Activated CD4-positive, alpha-beta T cell treated with anti-CD3 and anti-CD28 coated beads, Interleukin-2, amount 10 ng/mL, durations not matched to agents 24 days and 14 days (primary cell): ENCODE data around the gene TADA2B. TPM values are rescaled to one million over a fixed set of nuclear protein-coding genes. Genes with fewer than 3 reads are reported as not detected.

Experiments
- DNase-seq: peaks from one replicate; pipeline ENCODE4 v3.0.0; 2022
- H3K27ac Mint-ChIP-seq: one replicate; pipeline ENCODE4 v1.8.0; 2022; ENCODE audit warnings: mild to moderate bottlenecking, mixed read lengths
- H3K27me3 Mint-ChIP-seq: one replicate; pipeline ENCODE4 v1.8.0; 2022; ENCODE audit warnings: mixed read lengths
- H3K36me3 Mint-ChIP-seq: one replicate; pipeline ENCODE4 v1.8.0; 2022; ENCODE audit warnings: low read depth, mild to moderate bottlenecking, mixed read lengths
- H3K4me1 Mint-ChIP-seq: one replicate; pipeline ENCODE4 v1.8.0; 2021; ENCODE audit warnings: mixed read lengths
- H3K4me3 Mint-ChIP-seq: one replicate; pipeline ENCODE4 v1.8.0; 2022; ENCODE audit warnings: mild to moderate bottlenecking, moderate library complexity, mixed read lengths
- H3K9me3 Mint-ChIP-seq: one replicate; pipeline ENCODE4 v1.8.0; 2021; ENCODE audit warnings: mixed read lengths
- intact Hi-C: fragments of 100-400 bp; cut with micrococcal nuclease; formaldehyde crosslinking; loops from one replicate; pipeline ENCODE4 v1.15.1; 2023
- total RNA-seq: library from RNA; stranded (reverse); gene quantifications from 2 replicates; pipeline ENCODE4 v1.2.3, GENCODE V29; 2022

The TADA2B gene
- total RNA-seq, 1 donor from 2014 or later: 12.9 TPM

DNA sequence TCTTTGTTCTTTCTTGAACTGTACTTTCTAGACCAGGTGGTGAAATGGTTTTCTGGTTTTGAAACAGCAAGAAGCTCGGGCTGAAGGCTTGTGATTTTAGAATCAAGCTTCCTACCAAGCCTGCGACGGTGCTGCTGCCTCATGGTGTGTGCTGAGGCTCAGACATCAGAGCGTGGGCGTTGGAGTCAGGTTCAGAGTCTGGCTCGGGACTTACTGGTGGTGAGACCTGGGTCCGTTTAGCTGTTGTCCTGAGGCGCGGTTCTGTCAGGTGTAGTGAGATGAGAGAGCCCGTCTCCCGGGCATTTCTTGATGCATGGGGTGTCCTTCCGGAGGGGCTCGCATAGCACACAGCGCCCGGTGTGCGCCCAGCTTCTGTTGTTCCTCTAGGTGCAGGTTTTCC, 19.7 kb upstream of the TADA2B start:
- Mint-ChIP-seq H3K4me1 (peaks cover 7% of the 10 kb centered on the region), H3K36me3 (peaks cover 40% of the 10 kb centered on the region), H3K4me3 (no peak overlapping the region), H3K27ac (no peak overlapping the region), H3K27me3 (no peaks in the 10 kb centered on the region), H3K9me3 (no peaks in the 10 kb centered on the region)
- intact Hi-C loops: no loop called here
- no peak for DNase-seq

- no peak for DNase-seq
- no peaks in the 10 kb centered on the region for H3K9me3 Mint-ChIP-seq
- no peak overlapping the region for H3K4me3 Mint-ChIP-seq
- intact Hi-C loops: no loop called here
- no peaks in the 10 kb centered on the region for H3K27me3 Mint-ChIP-seq
- H3K4me1 Mint-ChIP-seq: peaks cover 7% of the 10 kb centered on the region
- H3K27ac Mint-ChIP-seq: no peak overlapping the region
- H3K36me3 Mint-ChIP-seq: peaks cover 41% of the 10 kb centered on the region
These were observed 19.3 kb upstream of the TADA2B start for GRCh38 chr4:7023901-7024300.

DNA sequence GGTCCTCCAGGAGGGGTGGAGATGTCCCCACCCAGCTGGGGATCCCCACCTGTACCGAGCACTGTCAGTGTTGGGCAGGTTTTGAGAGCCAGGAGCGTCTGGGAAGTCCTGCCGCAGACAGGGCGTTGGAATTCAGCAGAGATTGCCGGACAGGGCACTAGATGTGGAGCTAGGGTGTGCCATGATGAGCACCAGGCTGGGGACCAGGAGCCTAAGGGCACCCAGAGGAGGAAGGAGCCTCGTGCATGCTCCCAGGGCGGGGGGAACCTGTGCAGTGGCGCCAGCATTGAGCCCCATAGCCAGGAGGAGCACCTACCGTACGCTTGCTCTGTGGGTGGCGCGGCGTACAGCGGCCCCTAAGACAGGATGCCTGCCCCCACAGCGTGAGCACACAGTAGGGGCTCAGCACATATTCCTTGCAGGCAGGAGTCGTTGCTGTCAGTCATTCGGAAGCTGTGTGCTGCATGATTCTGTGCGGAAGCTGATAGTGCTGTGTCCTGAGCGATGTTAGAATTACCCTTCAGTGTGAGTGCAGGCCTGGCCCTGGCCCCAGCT, 18.8 kb upstream of the TADA2B start:
- H3K27me3 Mint-ChIP-seq: no peaks in the 10 kb centered on the region
- H3K9me3 Mint-ChIP-seq: no peaks in the 10 kb centered on the region
- H3K4me3 Mint-ChIP-seq: no peak overlapping the region
- intact Hi-C loops: no loop called here
- DNase-seq: no peak
- peaks cover 7% of the 10 kb centered on the region for H3K4me1 Mint-ChIP-seq
- H3K27ac Mint-ChIP-seq: no peak overlapping the region
- peaks cover 45% of the 10 kb centered on the region for H3K36me3 Mint-ChIP-seq

GRCh38 chr4:7025040-7025602, 18.1 kb upstream of the TADA2B start:
- peaks cover 48% of the 10 kb centered on the region for H3K36me3 Mint-ChIP-seq
- intact Hi-C loops: no loop called here
- no peaks in the 10 kb centered on the region for H3K27me3 Mint-ChIP-seq
- no peaks in the 10 kb centered on the region for H3K9me3 Mint-ChIP-seq
- peaks cover 7% of the 10 kb centered on the region for H3K4me1 Mint-ChIP-seq
- no peak for DNase-seq
- no peak overlapping the region for H3K27ac Mint-ChIP-seq
- H3K4me3 Mint-ChIP-seq: no peak overlapping the region

DNA sequence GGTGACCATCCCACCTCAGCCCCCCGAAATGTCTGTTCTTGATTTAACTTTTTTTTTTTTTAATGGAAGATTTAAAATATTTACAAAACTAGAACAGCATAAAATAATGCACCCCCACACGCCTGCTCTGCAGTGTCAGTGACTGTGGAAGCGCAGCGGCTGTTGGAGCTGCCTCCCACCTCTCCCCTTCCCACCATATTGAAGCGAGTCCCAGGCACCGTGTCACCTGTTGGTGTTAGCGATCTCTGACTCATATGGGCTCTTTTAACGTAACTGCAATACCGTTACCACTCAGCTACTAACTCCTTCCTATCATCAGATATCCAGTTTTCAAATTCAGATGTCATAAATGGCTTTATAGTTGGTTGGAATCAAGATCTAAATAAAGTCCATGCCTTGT, 17.1 kb upstream of the TADA2B start:
- Mint-ChIP-seq H3K27me3 (no peaks in the 10 kb centered on the region), H3K36me3 (peaks cover 50% of the 10 kb centered on the region), H3K4me3 (no peak overlapping the region), H3K4me1 (peaks cover 7% of the 10 kb centered on the region), H3K9me3 (no peaks in the 10 kb centered on the region), H3K27ac (peak overlapping the region; percentile 53)
- intact Hi-C loops: no loop called here
- DNase-seq: no peak

DNA sequence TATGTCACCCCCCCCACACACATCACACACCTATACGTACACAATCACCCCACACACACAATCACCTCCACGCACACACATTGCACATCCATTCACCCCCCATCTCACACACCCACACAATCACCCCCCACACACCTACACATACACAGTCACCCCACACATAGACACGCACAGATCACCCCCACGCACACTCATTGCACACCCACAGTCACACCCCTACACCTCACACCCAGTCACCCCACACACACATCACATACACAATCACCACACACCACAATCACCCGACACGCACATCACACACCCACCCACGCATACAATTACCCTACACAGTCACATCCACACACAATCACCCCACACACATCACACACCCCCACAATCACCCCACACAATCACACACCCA, 15.9 kb upstream of the TADA2B start:
- Mint-ChIP-seq H3K4me1 (peaks cover 7% of the 10 kb centered on the region), H3K9me3 (no peaks in the 10 kb centered on the region), H3K27me3 (no peaks in the 10 kb centered on the region), H3K36me3 (peaks cover 51% of the 10 kb centered on the region), H3K4me3 (no peak overlapping the region), H3K27ac (peak overlapping the region; percentile 10)
- intact Hi-C loops: no loop called here
- DNase-seq: no peak

GRCh38 chr4:7027913-7028312, 15.3 kb upstream of the TADA2B start:
- Mint-ChIP-seq H3K4me3 (no peak overlapping the region), H3K9me3 (no peaks in the 10 kb centered on the region), H3K27ac (peak overlapping the region; percentile 17), H3K27me3 (no peaks in the 10 kb centered on the region), H3K4me1 (peaks cover 7% of the 10 kb centered on the region), H3K36me3 (peaks cover 52% of the 10 kb centered on the region)
- intact Hi-C loops: no loop called here
- DNase-seq: no peak

- Mint-ChIP-seq H3K36me3 (peaks cover 50% of the 10 kb centered on the region), H3K4me3 (no peak overlapping the region), H3K9me3 (no peaks in the 10 kb centered on the region), H3K4me1 (peaks cover 7% of the 10 kb centered on the region), H3K27ac (no peak overlapping the region), H3K27me3 (no peaks in the 10 kb centered on the region)
- intact Hi-C loops: no loop called here
- no peak for DNase-seq
These were observed 14.0 kb upstream of the TADA2B start for GRCh38 chr4:7029212-7029611.

GRCh38 chr4:7029921-7030320, 13.3 kb upstream of the TADA2B start:
- Mint-ChIP-seq H3K27me3 (no peaks in the 10 kb centered on the region), H3K27ac (peak overlapping the region; percentile 44), H3K36me3 (peaks cover 49% of the 10 kb centered on the region), H3K4me1 (peaks cover 7% of the 10 kb centered on the region), H3K9me3 (no peaks in the 10 kb centered on the region), H3K4me3 (no peak overlapping the region)
- no peak for DNase-seq
- intact Hi-C loops: no loop called here

- H3K4me3 Mint-ChIP-seq: no peak overlapping the region
- peak overlapping the region; percentile 45 for H3K27ac Mint-ChIP-seq
- intact Hi-C loops: no loop called here
- no peaks in the 10 kb centered on the region for H3K27me3 Mint-ChIP-seq
- H3K4me1 Mint-ChIP-seq: peaks cover 7% of the 10 kb centered on the region
- DNase-seq: no peak
- H3K9me3 Mint-ChIP-seq: no peaks in the 10 kb centered on the region
- peaks cover 48% of the 10 kb centered on the region for H3K36me3 Mint-ChIP-seq
These were observed 12.3 kb upstream of the TADA2B start for GRCh38 chr4:7030856-7031255.

- H3K4me3 Mint-ChIP-seq: no peak overlapping the region
- intact Hi-C loops: no loop called here
These were observed 11.4 kb upstream of the TADA2B start for GRCh38 chr4:7031558-7032449.

DNA sequence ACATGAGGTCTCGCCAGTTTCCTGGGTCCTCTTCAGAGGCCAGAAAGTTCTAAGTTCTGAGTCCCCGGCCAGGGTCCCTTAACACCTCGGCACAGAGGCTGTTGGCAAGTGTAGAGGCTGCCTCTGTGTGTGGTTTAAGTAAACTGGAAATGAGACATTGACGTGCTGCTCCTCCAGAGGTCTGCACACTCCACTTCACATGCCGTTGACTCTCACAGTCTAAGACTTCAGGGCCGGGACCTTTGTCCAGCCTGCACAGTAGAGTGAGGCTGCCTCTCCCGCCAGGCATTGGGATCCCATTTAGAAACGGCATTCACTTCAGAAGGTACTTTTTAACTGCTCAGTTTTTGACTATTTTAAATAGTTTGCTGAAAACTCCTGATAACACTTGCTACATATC, 10.6 kb upstream of the TADA2B start:
- no peak for DNase-seq
- no peaks in the 10 kb centered on the region for H3K9me3 Mint-ChIP-seq
- H3K4me1 Mint-ChIP-seq: peaks cover 5% of the 10 kb centered on the region
- no peaks in the 10 kb centered on the region for H3K27me3 Mint-ChIP-seq
- H3K27ac Mint-ChIP-seq: no peak overlapping the region
- peaks cover 33% of the 10 kb centered on the region for H3K36me3 Mint-ChIP-seq
- H3K4me3 Mint-ChIP-seq: no peak overlapping the region
- intact Hi-C loops: no loop called here

More at GRCh38 chr4:7031558-7032449, 11.4 kb upstream of the TADA2B start:
- Mint-ChIP-seq H3K36me3 (peaks cover 41% of the 10 kb centered on the region), H3K4me1 (peaks cover 7% of the 10 kb centered on the region), H3K9me3 (no peaks in the 10 kb centered on the region), H3K27me3 (no peaks in the 10 kb centered on the region), H3K27ac (no peak overlapping the region)
- DNase-seq: no peak

DNA sequence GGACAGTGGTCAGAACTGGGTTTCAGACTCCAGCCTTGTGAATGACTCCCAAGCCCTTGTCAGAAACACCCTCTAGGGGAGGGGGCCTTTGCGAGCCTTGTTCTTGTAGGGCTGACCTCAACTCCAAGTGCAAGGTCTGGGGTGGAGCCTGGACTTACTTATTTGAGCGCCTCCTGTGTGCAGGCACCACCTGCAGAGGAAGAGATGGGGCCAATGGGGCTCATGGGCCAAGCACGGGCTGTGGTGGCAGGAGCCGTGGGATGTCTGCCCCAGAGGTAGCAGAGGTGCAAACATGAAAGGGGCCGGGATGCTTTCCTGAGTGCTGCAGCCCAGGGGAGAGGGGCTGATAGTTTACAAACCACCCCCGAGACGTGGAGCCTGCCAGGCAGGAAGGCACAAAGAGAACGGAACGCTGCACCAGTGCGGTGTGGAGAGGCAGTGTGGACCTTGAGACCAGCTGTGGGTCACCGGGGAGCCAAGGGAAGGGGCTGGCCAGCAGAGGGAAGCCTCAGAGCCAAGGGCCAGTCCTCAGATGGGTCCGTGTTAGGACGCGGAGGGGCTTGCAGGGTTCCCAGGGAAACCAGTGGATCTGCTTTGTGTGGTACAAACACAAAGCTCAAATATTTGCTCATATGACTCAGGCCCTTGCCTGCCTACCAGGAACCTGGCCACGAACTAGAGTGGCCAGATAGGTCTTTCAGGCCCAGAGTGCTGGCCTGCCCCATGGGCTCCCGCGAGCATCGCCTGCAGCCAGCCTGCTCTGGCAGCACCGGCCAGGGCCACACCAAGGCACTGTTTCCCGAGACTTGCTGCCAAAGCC, 8.7 kb upstream of the TADA2B start:
- H3K27ac Mint-ChIP-seq: no peak overlapping the region
- no peaks in the 10 kb centered on the region for H3K4me1 Mint-ChIP-seq
- no peaks in the 10 kb centered on the region for H3K27me3 Mint-ChIP-seq
- no peak overlapping the region for H3K4me3 Mint-ChIP-seq
- intact Hi-C loops: no loop called here
- H3K9me3 Mint-ChIP-seq: no peaks in the 10 kb centered on the region
- peaks cover 20% of the 10 kb centered on the region for H3K36me3 Mint-ChIP-seq
- no peak for DNase-seq

GRCh38 chr4:7037425-7037824, 5.7 kb upstream of the TADA2B start:
- H3K36me3 Mint-ChIP-seq: peaks cover 2% of the 10 kb centered on the region
- intact Hi-C loops: no loop called here
- DNase-seq: no peak
- peaks cover 7% of the 10 kb centered on the region for H3K4me1 Mint-ChIP-seq
- H3K27ac Mint-ChIP-seq: no peak overlapping the region
- peaks cover 9% of the 10 kb centered on the region for H3K27me3 Mint-ChIP-seq
- no peaks in the 10 kb centered on the region for H3K9me3 Mint-ChIP-seq
- no peak overlapping the region for H3K4me3 Mint-ChIP-seq
